NB4 (cell line): Measurements from ENCODE around the gene TMEM125.

ENCODE experiments used
- CTCF ChIP-seq: IDR thresholded peaks from one replicate; pipeline ENCODE4 v1.5.1; 2012; ENCODE audit warnings: low read depth, low read length
- MAX ChIP-seq: IDR thresholded peaks from 2 replicates; pipeline ENCODE4 v1.6.1; 2011; ENCODE audit warnings: low read depth, low read length
- POLR2A ChIP-seq: IDR thresholded peaks from 2 replicates; pipeline ENCODE4 v1.6.1; 2011; ENCODE audit warnings: mild to moderate bottlenecking; ENCODE audit not compliant: insufficient read length; ENCODE audit errors: extremely low read depth

- no peak for TF ChIP-seq POLR2A
- TF ChIP-seq CTCF: no peak
- no peak for TF ChIP-seq MAX
Observed at GRCh38 chr1:43272161-43272560, 2.4 kb downstream of the TMEM125 start.
